Endothelial cell of umbilical vein (primary cell): ENCODE data around the gene TEX19.

Source experiments
- EZH2 ChIP-seq: IDR thresholded peaks from 2 replicates; pipeline ENCODE4 v1.6.1; 2012; ENCODE audit warnings: borderline replicate concordance, low read depth, mild to moderate bottlenecking, moderate library complexity, low read length, inconsistent platforms; ENCODE audit not compliant: severe bottlenecking
- FOS ChIP-seq: IDR thresholded peaks from 2 replicates; pipeline ENCODE4 v1.6.1; 2011; ENCODE audit warnings: mild to moderate bottlenecking, low read length, moderate library complexity, borderline replicate concordance; ENCODE audit not compliant: insufficient read depth
- JUN ChIP-seq: IDR thresholded peaks from 2 replicates; pipeline ENCODE4 v1.6.1; 2011; ENCODE audit warnings: borderline replicate concordance, low read depth; ENCODE audit not compliant: insufficient read length, insufficient read depth
- MYC ChIP-seq: IDR thresholded peaks from one replicate; pipeline ENCODE4 v1.6.1; 2011; ENCODE audit warnings: mild to moderate bottlenecking, low read depth, low read length
- POLR2A ChIP-seq: IDR thresholded peaks from 2 replicates; pipeline ENCODE4 v1.6.1; 2012; ENCODE audit warnings: low read depth, mild to moderate bottlenecking, control low read depth, low read length
- POLR2AphosphoS5 ChIP-seq: IDR thresholded peaks from 2 replicates; pipeline ENCODE4 v1.6.1; 2012; ENCODE audit warnings: low read depth, mild to moderate bottlenecking, control low read depth, low read length, moderate library complexity; ENCODE audit not compliant: insufficient read depth
- TF ChIP-seq, protein P1 (sequence below), 2 donors: IDR thresholded peaks; 1 replicate in 1 of 2; 2 replicates in 1 of 2; pipeline ENCODE4 v1.5.1; 2011; ENCODE audit warnings: low read length in 2 of 2, mild to moderate bottlenecking in 2 of 2, moderate library complexity in 2 of 2, control low read depth in 1 of 2, inconsistent platforms in 1 of 2, low read depth in 1 of 2; ENCODE audit not compliant: insufficient read depth in 1 of 2; ENCODE audit errors: extremely low read depth in 1 of 2
- TF ChIP-seq, protein P2 (sequence below): IDR thresholded peaks from 2 replicates; pipeline ENCODE4 v1.6.1; 2011; ENCODE audit not compliant: insufficient read depth, insufficient read length

DNA sequence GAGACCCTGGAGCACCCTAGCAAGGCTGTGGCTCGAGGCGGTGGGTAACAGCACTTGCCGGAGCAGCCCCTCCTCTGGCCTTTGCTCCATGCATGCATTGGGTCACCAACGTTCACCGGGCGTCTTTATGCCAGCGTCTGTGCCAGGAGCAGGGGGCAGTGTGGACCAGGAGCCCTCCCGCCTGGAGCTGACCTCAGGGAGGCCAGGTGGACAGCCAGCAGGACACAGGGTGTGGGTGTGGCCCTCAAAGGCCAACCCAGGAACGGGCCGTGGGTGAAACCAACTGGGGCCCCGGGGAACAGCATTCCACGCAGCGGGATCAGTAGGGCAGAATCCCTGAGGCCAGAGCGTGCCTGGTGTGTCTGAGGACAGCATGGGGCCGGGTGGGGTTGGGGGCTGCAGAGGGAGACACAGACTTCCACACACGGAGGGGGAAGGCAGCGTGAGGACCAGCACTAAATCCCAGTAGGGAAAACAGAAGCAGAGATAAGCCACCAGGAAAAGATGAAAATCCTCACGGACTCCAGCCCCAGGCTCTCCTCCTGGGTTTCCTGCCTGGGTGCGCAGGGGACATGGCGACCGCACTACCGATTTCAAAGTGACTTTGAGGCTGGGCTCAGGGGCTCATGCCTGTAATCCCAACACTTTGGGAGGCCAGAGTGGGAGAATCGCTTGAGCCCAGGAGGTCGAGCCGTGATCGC, 38.8 kb upstream of the TEX19 start:
- TF ChIP-seq POLR2A (no peak), POLR2AphosphoS5 (no peak), EZH2 (no peak), MYC (no peak), JUN (no peak), FOS (no peak)
- TF ChIP-seq, protein P1, sequence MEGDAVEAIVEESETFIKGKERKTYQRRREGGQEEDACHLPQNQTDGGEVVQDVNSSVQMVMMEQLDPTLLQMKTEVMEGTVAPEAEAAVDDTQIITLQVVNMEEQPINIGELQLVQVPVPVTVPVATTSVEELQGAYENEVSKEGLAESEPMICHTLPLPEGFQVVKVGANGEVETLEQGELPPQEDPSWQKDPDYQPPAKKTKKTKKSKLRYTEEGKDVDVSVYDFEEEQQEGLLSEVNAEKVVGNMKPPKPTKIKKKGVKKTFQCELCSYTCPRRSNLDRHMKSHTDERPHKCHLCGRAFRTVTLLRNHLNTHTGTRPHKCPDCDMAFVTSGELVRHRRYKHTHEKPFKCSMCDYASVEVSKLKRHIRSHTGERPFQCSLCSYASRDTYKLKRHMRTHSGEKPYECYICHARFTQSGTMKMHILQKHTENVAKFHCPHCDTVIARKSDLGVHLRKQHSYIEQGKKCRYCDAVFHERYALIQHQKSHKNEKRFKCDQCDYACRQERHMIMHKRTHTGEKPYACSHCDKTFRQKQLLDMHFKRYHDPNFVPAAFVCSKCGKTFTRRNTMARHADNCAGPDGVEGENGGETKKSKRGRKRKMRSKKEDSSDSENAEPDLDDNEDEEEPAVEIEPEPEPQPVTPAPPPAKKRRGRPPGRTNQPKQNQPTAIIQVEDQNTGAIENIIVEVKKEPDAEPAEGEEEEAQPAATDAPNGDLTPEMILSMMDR (IDR thresholded peaks at IDR 0.05; ENCODE audit: extremely low read depth in 1 of 2, insufficient read depth in 1 of 2, low read depth in 1 of 2, low read length in 2 of 2) = no peak
- TF ChIP-seq, protein P2, sequence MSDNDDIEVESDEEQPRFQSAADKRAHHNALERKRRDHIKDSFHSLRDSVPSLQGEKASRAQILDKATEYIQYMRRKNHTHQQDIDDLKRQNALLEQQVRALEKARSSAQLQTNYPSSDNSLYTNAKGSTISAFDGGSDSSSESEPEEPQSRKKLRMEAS = no peak
